SH-SY5Y (cell line): ENCODE results near the gene C19orf73.

Experiments
- GATA2 ChIP-seq: IDR thresholded peaks from 2 replicates; pipeline ENCODE4 v1.6.1; 2011; ENCODE audit warnings: mild to moderate bottlenecking, low read depth, low read length
- GATA3 ChIP-seq: IDR thresholded peaks from 2 replicates; pipeline ENCODE4 v1.6.1; 2011; ENCODE audit warnings: low read depth, mild to moderate bottlenecking, low read length, moderate library complexity

DNA sequence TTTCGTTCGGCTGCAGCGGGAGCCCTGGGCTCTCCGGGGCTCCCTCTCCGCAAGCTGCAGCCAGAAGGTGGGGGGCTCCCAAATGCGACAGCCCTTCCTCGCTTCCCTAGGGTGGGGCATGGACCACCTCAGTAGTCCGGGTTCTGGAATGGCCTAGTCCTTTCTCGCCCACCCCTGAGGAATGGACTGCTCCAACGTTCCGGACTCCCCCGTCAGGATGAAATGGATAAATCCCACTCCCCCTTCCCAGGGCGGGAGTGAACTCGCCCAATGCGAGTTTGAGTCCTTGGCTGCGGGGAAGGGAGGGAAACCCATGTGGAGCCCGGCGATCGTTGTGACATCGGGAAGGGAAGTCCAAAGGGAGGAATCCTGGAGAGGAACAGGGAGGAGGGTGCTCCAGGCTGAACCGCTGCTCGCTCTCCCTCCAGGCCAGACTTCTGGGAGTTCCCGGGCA is 30.7 kb upstream of the C19orf73 start:
- TF ChIP-seq GATA2 (no peak), GATA3 (no peak)
